ENCODE measurements around the gene POTEI.
"Not testable (repeated sequence)": the region's sequence is repeated elsewhere in the genome, so short reads cannot be mapped to it uniquely, and the experiment has no call there.

POTEI gene

GRCh38 chr2:130454712-130455083, 54.4 kb downstream of the POTEI start:
- DNase-seq, result not testable (repeated sequence)

- DNase-seq, result not testable (repeated sequence)
These were observed 55.0 kb downstream of the POTEI start for GRCh38 chr2:130453955-130454711.

- not testable (repeated sequence) for DNase-seq
These were observed 56.2 kb downstream of the POTEI start for GRCh38 chr2:130452897-130453296.

GRCh38 chr2:130451823-130452222, 57.3 kb downstream of the POTEI start:
- DNase-seq, result not testable (repeated sequence)

- DNase-seq, result not testable (repeated sequence)
These were observed 57.9 kb downstream of the POTEI start for GRCh38 chr2:130451278-130451677.

- not testable (repeated sequence) for DNase-seq
These were observed 58.8 kb downstream of the POTEI start for GRCh38 chr2:130450366-130450765.

GRCh38 chr2:130427631-130428030, 81.5 kb downstream of the POTEI start:
- DNase-seq, result not testable (repeated sequence)

- not testable (repeated sequence) for DNase-seq
These were observed 90.3 kb downstream of the POTEI start for GRCh38 chr2:130418845-130419244.

GRCh38 chr2:130416693-130417092, 92.4 kb downstream of the POTEI start:
- not testable (repeated sequence) for DNase-seq
